H1 (cell line): ENCODE data around the gene SBNO2. TPM values are rescaled to one million over a fixed set of nuclear protein-coding genes. Genes with fewer than 3 reads are reported as not detected.

ENCODE experiments used
- CTCF ChIA-PET: fragments of 300-600 bp; sonication (Branson Sonifier 250); formaldehyde crosslinking; loops from one replicate; lab custom pipeline; 2021; ENCODE audit not compliant: partially characterized antibody; lab: Charles Lee
- POLR2A ChIA-PET: fragments of 300-600 bp; sonication (Branson Sonifier 250); formaldehyde crosslinking; loops from one replicate; lab custom pipeline; 2021; ENCODE audit warnings: inconsistent platforms; ENCODE audit not compliant: partially characterized antibody; lab: Charles Lee
- DNase-seq, 2 experiments: peaks; one replicate each; pipeline versions ENCODE4 v3.0.0 to v3.0.0-alpha.2; 2010 to 2022; ENCODE audit warnings: low spot score in 2 of 2, low read depth in 1 of 2, mixed read lengths in 1 of 2
- FAIRE-seq: peaks from 2 replicates; lab custom pipeline; 2011; peaks lifted over from hg19 to GRCh38; lab: Jason Lieb, UNC
- H2AFZ ChIP-seq: 2 replicates; pipeline ENCODE4 v1.8.1; 2012; ENCODE audit warnings: low read length, inconsistent platforms
- H2AK5ac ChIP-seq: 2 replicates; pipeline ENCODE4 v1.6.1; 2013; ENCODE audit warnings: low read depth, low read length
- H2BK120ac ChIP-seq: replicated peaks from 2 replicates; pipeline ENCODE3; 2013; ENCODE audit warnings: low read depth, low read length, inconsistent platforms
- H2BK12ac ChIP-seq: 2 replicates; pipeline ENCODE4 v1.6.1; 2013; ENCODE audit warnings: low read depth, low read length
- H2BK15ac ChIP-seq: 2 replicates; pipeline ENCODE4 v1.6.1; 2013; ENCODE audit warnings: low read length
- H2BK20ac ChIP-seq: 2 replicates; pipeline ENCODE4 v1.6.1; 2013; ENCODE audit warnings: low read length
- H2BK5ac ChIP-seq: 2 replicates; pipeline ENCODE4 v1.6.1; 2013; ENCODE audit warnings: low read depth, low read length
- H3K14ac ChIP-seq: 2 replicates; pipeline ENCODE4 v1.6.1; 2013; ENCODE audit warnings: inconsistent platforms; ENCODE audit not compliant: insufficient read length
- H3K18ac ChIP-seq: 2 replicates; pipeline ENCODE4 v1.6.1; 2013; ENCODE audit warnings: low read length; ENCODE audit errors: extremely low read depth
- H3K23ac ChIP-seq: 2 replicates; pipeline ENCODE4 v1.6.1; 2013; ENCODE audit warnings: inconsistent platforms; ENCODE audit not compliant: insufficient read length
- H3K23me2 ChIP-seq: 2 replicates; pipeline ENCODE4 v1.6.1; 2013; ENCODE audit warnings: low read depth, low read length
- H3K27ac ChIP-seq: 2 replicates; pipeline ENCODE4 v1.6.1; 2011; ENCODE audit warnings: low read depth, low read length, inconsistent platforms
- H3K27me3 ChIP-seq, 4 experiments: replicated peaks in 1 of 4; 1 replicate in 1 of 4; 2 replicates in 3 of 4; pipeline versions ENCODE4 v1.6.1 to v1.8.1; 2011 to 2013; ENCODE audit warnings: low read length in 3 of 4, mild to moderate bottlenecking in 3 of 4, inconsistent platforms in 2 of 4, mixed read lengths in 2 of 4, moderate library complexity in 1 of 4; ENCODE audit not compliant: control insufficient read depth in 3 of 4, insufficient read depth in 3 of 4; ENCODE audit errors: extremely low read depth in 1 of 4
- H3K36me3 ChIP-seq, 4 experiments: 2 replicates each; pipeline versions ENCODE4 v1.6.1 to v1.8.1; 2011 to 2013; ENCODE audit warnings: mild to moderate bottlenecking in 4 of 4, low read length in 3 of 4, moderate library complexity in 2 of 4, control low read depth in 1 of 4, inconsistent platforms in 1 of 4; ENCODE audit not compliant: insufficient read depth in 4 of 4, control insufficient read depth in 2 of 4
- H3K4ac ChIP-seq: replicated peaks from 2 replicates; pipeline ENCODE3; 2013; ENCODE audit warnings: low read length, low read depth, mixed read lengths, inconsistent platforms; ENCODE audit not compliant: insufficient read length
- H3K4me1 ChIP-seq, 4 experiments: replicated peaks in 1 of 4; 1 replicate in 1 of 4; 2 replicates in 3 of 4; pipeline versions ENCODE4 v1.6.1 to v1.8.1; 2011 to 2013; ENCODE audit warnings: low read length in 3 of 4, inconsistent platforms in 2 of 4, mixed read lengths in 1 of 4; ENCODE audit not compliant: insufficient read depth in 4 of 4, control insufficient read depth in 3 of 4
- H3K4me2 ChIP-seq, 2 experiments: 2 replicates each; pipeline versions ENCODE4 v1.6.1 to v1.8.1; 2011 to 2013; ENCODE audit warnings: low read depth in 2 of 2, low read length in 2 of 2, control low read depth in 1 of 2, inconsistent platforms in 1 of 2, mild to moderate bottlenecking in 1 of 2; ENCODE audit not compliant: insufficient read depth in 1 of 2
- H3K4me3 ChIP-seq, 4 experiments: fragments of 200-600, 300-600 bp in 1 of 4; sonication (generic), shearing (Covaris generic), sonication (Bioruptor Twin) in 1 of 4; 2 replicates each; pipeline versions ENCODE4 v1.5.1 to v1.8.1; 2011 to 2016; ENCODE audit warnings: low read length in 4 of 4, low read depth in 3 of 4, control low read depth in 2 of 4, inconsistent platforms in 2 of 4, mild to moderate bottlenecking in 2 of 4, mixed read lengths in 1 of 4, moderate library complexity in 1 of 4; ENCODE audit not compliant: insufficient read depth in 2 of 4; ENCODE audit errors: extremely low read depth in 1 of 4
- H3K56ac ChIP-seq: replicated peaks from 2 replicates; pipeline ENCODE3; 2013; ENCODE audit warnings: low read depth, mild to moderate bottlenecking, mixed read lengths, low read length, inconsistent platforms; ENCODE audit not compliant: insufficient read length
- H3K79me1 ChIP-seq: 2 replicates; pipeline ENCODE4 v1.6.1; 2013; ENCODE audit warnings: low read depth, low read length, control low read depth
- H3K79me2 ChIP-seq, 2 experiments: 2 replicates each; pipeline versions ENCODE4 v1.6.1 to v1.8.1; 2012 to 2013; ENCODE audit warnings: low read length in 2 of 2, mild to moderate bottlenecking in 2 of 2, inconsistent platforms in 1 of 2; ENCODE audit not compliant: insufficient read depth in 2 of 2, control insufficient read depth in 1 of 2
- H3K9ac ChIP-seq, 4 experiments: replicated peaks in 1 of 4; 1 replicate in 1 of 4; 2 replicates in 3 of 4; pipeline versions ENCODE4 v1.6.1 to v1.8.1; 2011 to 2013; ENCODE audit warnings: low read depth in 3 of 4, low read length in 3 of 4, control low read depth in 2 of 4, mild to moderate bottlenecking in 2 of 4, moderate library complexity in 2 of 4, inconsistent platforms in 1 of 4; ENCODE audit errors: extremely low read depth in 1 of 4
- H3K9me3 ChIP-seq, 2 experiments: 2 replicates each; pipeline versions ENCODE4 v1.6.1 to v1.8.1; 2012 to 2013; ENCODE audit warnings: mild to moderate bottlenecking in 2 of 2, moderate library complexity in 2 of 2, control low read depth in 1 of 2, inconsistent platforms in 1 of 2, low read depth in 1 of 2, low read length in 1 of 2, mixed read lengths in 1 of 2; ENCODE audit not compliant: insufficient read depth in 2 of 2
- H4K20me1 ChIP-seq, 2 experiments: replicated peaks in 1 of 2; 2 replicates each; pipeline versions ENCODE3 to v1.8.1; 2011 to 2013; ENCODE audit warnings: inconsistent platforms in 2 of 2, low read length in 2 of 2, mild to moderate bottlenecking in 1 of 2; ENCODE audit not compliant: insufficient read depth in 2 of 2, control insufficient read depth in 1 of 2
- H4K5ac ChIP-seq: 2 replicates; pipeline ENCODE4 v1.6.1; 2013; ENCODE audit warnings: low read length, low read depth, mixed read lengths, inconsistent platforms; ENCODE audit not compliant: insufficient read length
- H4K8ac ChIP-seq: 2 replicates; pipeline ENCODE4 v1.8.0; 2013; ENCODE audit warnings: mild to moderate bottlenecking, moderate library complexity, low read length, inconsistent platforms; ENCODE audit not compliant: insufficient read depth; ENCODE audit errors: extremely low read depth
- H4K91ac ChIP-seq: replicated peaks from 2 replicates; pipeline ENCODE3; 2013; ENCODE audit warnings: low read length, mixed read lengths, inconsistent platforms; ENCODE audit not compliant: insufficient read length
- PHF8 ChIP-seq: fragments of 200-600 bp; sonication (generic); conservative IDR thresholded peaks from 2 replicates; pipeline ENCODE4 v1.7.1; 2012; ENCODE audit warnings: low read depth, mild to moderate bottlenecking, inconsistent platforms, low read length, moderate library complexity
- POLR2A ChIP-seq, 2 experiments: IDR thresholded peaks; 1 replicate in 1 of 2; 2 replicates in 1 of 2; pipeline ENCODE4 v1.6.1; 2011; ENCODE audit warnings: low read depth in 2 of 2, low read length in 2 of 2, mild to moderate bottlenecking in 2 of 2; ENCODE audit errors: control extremely low read depth in 1 of 2
- POU5F1 ChIP-seq: IDR thresholded peaks from 2 replicates; pipeline ENCODE4 v1.6.1; 2011; ENCODE audit warnings: low read depth, mild to moderate bottlenecking, low read length, moderate library complexity
- RFX5 ChIP-seq: IDR thresholded peaks from 2 replicates; pipeline ENCODE4 v1.6.1; 2011; ENCODE audit warnings: low read depth, low read length, improper control_type of control experiment, borderline replicate concordance
- SIN3A ChIP-seq, 2 experiments: IDR thresholded peaks in 1 of 2; conservative IDR thresholded peaks in 1 of 2; 2 replicates each; pipeline ENCODE4 v1.6.1; 2011 to 2012; ENCODE audit warnings: low read length in 2 of 2, improper control_type of control experiment in 1 of 2, low read depth in 1 of 2, mild to moderate bottlenecking in 1 of 2
- SIX5 ChIP-seq: IDR thresholded peaks from 2 replicates; pipeline ENCODE4 v1.6.1; 2011; ENCODE audit warnings: mild to moderate bottlenecking, low read depth, low read length
- WGBS, 2 experiments: shearing (Covaris generic) in 1 of 2; methylation state at CpG; one replicate each; pipeline versions ENCODE4 v1.1.6 to v1.1.7; 2013 to 2015; ENCODE audit warnings: low lambda C conversion rate in 2 of 2, mixed read lengths in 2 of 2, inconsistent platforms in 1 of 2, low coverage in 1 of 2, missing lambda C conversion rate in 1 of 2; ENCODE audit not compliant: insufficient replicate concordance in 2 of 2, insufficient coverage in 1 of 2, insufficient read length in 1 of 2; ENCODE audit errors: extremely low coverage in 1 of 2, missing lambda C conversion rate in 1 of 2; 5-methylcytosine and 5-hydroxymethylcytosine counted together
- polyA plus RNA-seq, 7 experiments: library from polyadenylated mRNA; depleted of rRNA in 3 of 7; stranded (reverse) in 5 of 7; unstranded in 2 of 7; fragments of >200 nt in 5 of 7; fragments of 200-250 nt in 2 of 7; gene quantifications; 1 replicate in 5 of 7; 2 replicates in 1 of 7; 4 replicates in 1 of 7; pipeline versions ENCODE4 v1.2.1 to v1.2.3, GENCODE V29; 2011 to 2013; ENCODE audit warnings: missing spikeins in 2 of 7, mixed read lengths in 2 of 7
- total RNA-seq: library from RNA; stranded (reverse); fragmentation: NEBNext Ultra II Directional; extraction: Animal tissue kit (Norgen Biotek cat#: 25700); gene quantifications from 2 replicates; pipeline ENCODE4 v1.2.1, GENCODE V29; 2021
- TF ChIP-seq, protein P1 (sequence below): IDR thresholded peaks from 2 replicates; pipeline ENCODE4 v1.6.1; 2012; ENCODE audit warnings: low read length, inconsistent platforms

Gene SBNO2
- total and polyA plus RNA-seq, 2 of the 8 experiments (the other 6 are each of a cell fraction or from before 2014, with no cell fraction given) = 12.2 to 31.4 TPM

DNA sequence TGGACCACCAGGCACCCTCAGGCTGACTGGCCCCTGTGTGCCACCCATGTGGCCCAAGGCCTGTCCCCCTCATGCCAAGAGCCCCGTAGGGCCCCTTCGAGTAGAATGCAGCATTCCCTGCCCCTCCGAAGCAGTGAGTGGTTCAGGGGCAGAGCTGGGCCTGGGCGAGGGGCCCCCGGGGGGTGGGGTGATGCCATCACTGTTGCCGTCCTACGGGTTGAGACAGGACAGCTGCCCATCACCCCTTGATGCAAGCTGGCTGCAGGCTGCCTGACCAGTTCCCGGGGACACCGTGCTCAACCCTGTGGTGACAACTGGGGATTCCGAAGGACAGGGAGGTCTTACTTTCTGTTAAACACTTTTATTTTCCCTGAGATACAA is 4.7 kb downstream of the SBNO2 start:
- no peak overlapping the region for H4K5ac ChIP-seq
- H3K23ac ChIP-seq = no peak overlapping the region
- peaks cover 0 to 34% of the 10 kb centered on the region in 2 experiments for H4K20me1 ChIP-seq
- no peak overlapping the region for H2BK15ac ChIP-seq
- H3K9me3 ChIP-seq = no peaks in the 10 kb centered on the region
- FAIRE-seq = no peak
- DNase-seq = no peak
- H2BK120ac ChIP-seq = no peak overlapping the region
- no peak overlapping the region for H3K56ac ChIP-seq
- H4K91ac ChIP-seq = no peak overlapping the region
- CTCF ChIA-PET = interaction anchor here (0.8 to 1.1 kb wide), 2 partner anchors 52 to 53 kb away, joined by 3 read pairs; no protein-coding TSS in a partner anchor
- H2AK5ac ChIP-seq = no peak overlapping the region
- no peak overlapping the region for H2BK20ac ChIP-seq
- no peak overlapping the region for H3K4me2 ChIP-seq
- peaks cover 14% of the 10 kb centered on the region for H3K23me2 ChIP-seq
- no peak overlapping the region for H2AFZ ChIP-seq
- no peaks in the 10 kb centered on the region; a peak in 1 of 7 replicates for H3K27me3 ChIP-seq
- peaks cover 47% of the 10 kb centered on the region for H3K79me1 ChIP-seq
- no peak overlapping the region; a peak in 1 of 7 replicates for H3K9ac ChIP-seq
- 94% methylated on average over 7 of the region's 10 CpGs; no CpG with 5 or more reads in 1 of the 2 experiments for WGBS, 2 experiments
- no peak overlapping the region for H3K4ac ChIP-seq
- H4K8ac ChIP-seq = no peak overlapping the region; the same call in 1 of the 2 replicates
- H3K27ac ChIP-seq = 0 out of 2 replicates have a peak overlapping the region, but pooled peaks have one; percentile 10
- H3K36me3 ChIP-seq = peaks cover 0 to 2% (median 0%) of the 10 kb centered on the region in 4 experiments; a peak in 1 of 8 replicates
- peak overlapping the region; percentile 78 for H2BK5ac ChIP-seq
- H3K14ac ChIP-seq = no peak overlapping the region
- H3K79me2 ChIP-seq = peaks cover 10 to 71% of the 10 kb centered on the region in 2 experiments
- 0 out of 2 replicates have a peak overlapping the region, but pooled peaks have one; percentile 16 for H3K18ac ChIP-seq
- H3K4me3 ChIP-seq = no peak overlapping the region
- POLR2A ChIA-PET = interaction anchor here (0.5 to 0.9 kb wide), 3 partner anchors 15 to 143 kb away, joined by 3 to 4 read pairs (median 4); partner anchors contain the start of gene CNN2
- H3K4me1 ChIP-seq = peaks cover 0 to 29% (median 17%) of the 10 kb centered on the region in 4 experiments; a peak in 5 of 7 replicates
- H2BK12ac ChIP-seq = no peak overlapping the region
- TF ChIP-seq SIN3A (conservative IDR thresholded peaks at IDR 0.05 in 1 of 2, IDR thresholded peaks at IDR 0.05 in 1 of 2; ENCODE audit: low read depth in 1 of 2, low read length in 2 of 2) = no peak
- no peak for TF ChIP-seq POU5F1
- no peak for TF ChIP-seq RFX5
- no peak for TF ChIP-seq POLR2A (IDR thresholded peaks at IDR 0.05; ENCODE audit: control extremely low read depth in 1 of 2, low read depth in 2 of 2, low read length in 2 of 2)
- TF ChIP-seq SIX5 = no peak
- TF ChIP-seq PHF8 = no peak
- TF ChIP-seq, protein P1, sequence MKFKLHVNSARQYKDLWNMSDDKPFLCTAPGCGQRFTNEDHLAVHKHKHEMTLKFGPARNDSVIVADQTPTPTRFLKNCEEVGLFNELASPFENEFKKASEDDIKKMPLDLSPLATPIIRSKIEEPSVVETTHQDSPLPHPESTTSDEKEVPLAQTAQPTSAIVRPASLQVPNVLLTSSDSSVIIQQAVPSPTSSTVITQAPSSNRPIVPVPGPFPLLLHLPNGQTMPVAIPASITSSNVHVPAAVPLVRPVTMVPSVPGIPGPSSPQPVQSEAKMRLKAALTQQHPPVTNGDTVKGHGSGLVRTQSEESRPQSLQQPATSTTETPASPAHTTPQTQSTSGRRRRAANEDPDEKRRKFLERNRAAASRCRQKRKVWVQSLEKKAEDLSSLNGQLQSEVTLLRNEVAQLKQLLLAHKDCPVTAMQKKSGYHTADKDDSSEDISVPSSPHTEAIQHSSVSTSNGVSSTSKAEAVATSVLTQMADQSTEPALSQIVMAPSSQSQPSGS = no peak
